SH-SY5Y (cell line): ENCODE data around the gene PFDN5.

Source experiments
- GATA2 ChIP-seq: IDR thresholded peaks from 2 replicates; pipeline ENCODE4 v1.6.1; 2011; ENCODE audit warnings: mild to moderate bottlenecking, low read depth, low read length
- GATA3 ChIP-seq: IDR thresholded peaks from 2 replicates; pipeline ENCODE4 v1.6.1; 2011; ENCODE audit warnings: low read depth, mild to moderate bottlenecking, low read length, moderate library complexity

The PFDN5 gene

DNA sequence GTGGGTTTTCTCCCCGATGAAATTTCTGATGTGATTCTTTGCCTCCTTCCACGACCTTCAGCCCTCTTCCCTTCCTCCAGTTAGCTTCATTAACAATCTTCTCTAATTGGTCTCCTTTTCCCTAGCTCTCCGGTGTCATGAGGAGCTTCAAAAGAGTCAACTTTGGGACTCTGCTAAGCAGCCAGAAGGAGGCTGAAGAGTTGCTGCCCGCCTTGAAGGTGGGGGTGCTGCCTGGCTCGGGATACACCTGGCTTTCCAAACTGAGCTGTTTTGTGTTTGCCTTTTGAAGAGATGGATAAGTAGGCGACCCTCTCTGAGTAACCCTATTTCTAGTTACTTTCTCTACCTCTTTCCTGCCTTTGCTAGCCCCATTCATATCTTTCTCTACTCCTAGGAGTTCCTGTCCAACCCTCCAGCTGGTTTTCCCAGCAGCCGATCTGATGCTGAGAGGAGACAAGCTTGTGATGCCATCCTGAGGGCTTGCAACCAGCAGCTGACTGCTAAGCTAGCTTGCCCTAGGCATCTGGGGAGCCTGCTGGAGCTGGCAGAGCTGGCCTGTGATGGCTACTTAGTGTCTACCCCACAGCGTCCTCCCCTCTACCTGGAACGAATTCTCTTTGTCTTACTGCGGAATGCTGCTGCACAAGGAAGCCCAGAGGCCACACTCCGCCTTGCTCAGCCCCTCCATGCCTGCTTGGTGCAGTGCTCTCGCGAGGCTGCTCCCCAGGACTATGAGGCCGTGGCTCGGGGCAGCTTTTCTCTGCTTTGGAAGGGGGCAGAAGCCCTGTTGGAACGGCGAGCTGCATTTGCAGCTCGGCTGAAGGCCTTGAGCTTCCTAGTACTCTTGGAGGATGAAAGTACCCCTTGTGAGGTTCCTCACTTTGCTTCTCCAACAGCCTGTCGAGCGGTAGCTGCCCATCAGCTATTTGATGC is 26.4 kb upstream of the PFDN5 start:
- TF ChIP-seq GATA3, result no peak

DNA sequence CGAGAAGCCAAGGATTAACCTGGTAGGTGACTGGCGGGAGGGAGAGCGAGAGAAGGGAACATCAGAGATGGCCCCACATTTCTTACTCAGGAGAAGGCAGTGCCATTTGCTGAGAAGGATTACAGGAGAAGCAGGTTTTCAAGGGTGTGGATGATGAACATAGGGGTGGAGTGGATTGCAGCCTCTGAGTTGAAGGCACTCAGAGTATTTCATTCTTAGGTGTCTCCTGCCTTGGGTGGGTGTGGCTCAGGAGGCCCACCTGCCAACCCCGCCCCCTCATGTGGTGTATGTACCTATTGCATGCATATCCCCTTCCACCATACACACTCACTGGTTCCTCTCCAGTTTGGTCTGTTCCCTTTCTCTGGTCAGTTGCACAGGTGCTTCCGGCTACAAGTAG is 20.9 kb upstream of the PFDN5 start:
- TF ChIP-seq GATA2 (no peak), GATA3 (no peak)

DNA sequence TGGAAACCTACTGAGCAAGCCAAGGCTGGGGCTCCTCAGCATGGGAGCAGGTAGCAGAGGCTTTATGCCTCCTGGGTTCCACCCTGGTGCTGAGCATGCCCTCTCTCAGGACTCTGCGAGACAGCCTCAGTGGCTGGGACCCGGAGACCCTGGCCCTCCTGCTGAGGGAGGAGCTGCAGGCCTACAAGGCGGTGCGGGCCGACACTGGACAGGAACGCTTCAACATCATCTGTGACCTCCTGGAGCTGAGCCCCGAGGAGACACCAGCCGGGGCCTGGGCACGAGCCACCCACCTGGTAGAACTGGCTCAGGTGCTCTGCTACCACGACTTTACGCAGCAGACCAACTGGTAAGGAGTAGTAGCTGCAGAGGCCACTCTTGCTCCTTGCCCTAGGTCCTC is 18.8 kb upstream of the PFDN5 start:
- no peak for TF ChIP-seq GATA3
- no peak for TF ChIP-seq GATA2

DNA sequence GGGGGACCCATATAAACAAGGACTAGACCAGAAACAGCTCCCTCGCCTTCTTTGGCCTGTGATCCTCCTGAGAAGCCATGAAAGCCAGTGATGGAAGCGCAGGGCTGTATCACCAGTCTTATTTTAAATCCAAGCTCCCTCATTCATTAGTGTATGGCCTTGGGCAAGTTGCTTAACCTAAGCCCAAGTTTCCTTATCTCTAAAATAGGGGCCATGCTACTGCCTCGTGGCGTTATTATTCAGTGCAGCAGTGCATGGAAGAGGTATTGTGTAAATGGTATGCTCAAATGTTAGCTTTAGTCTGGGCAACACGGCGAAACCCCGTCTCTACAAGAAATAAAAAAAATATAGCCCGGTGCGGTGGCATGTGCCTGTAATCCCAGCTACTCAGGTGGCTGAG is 17.4 kb upstream of the PFDN5 start:
- no peak for TF ChIP-seq GATA3
- TF ChIP-seq GATA2, result no peak

DNA sequence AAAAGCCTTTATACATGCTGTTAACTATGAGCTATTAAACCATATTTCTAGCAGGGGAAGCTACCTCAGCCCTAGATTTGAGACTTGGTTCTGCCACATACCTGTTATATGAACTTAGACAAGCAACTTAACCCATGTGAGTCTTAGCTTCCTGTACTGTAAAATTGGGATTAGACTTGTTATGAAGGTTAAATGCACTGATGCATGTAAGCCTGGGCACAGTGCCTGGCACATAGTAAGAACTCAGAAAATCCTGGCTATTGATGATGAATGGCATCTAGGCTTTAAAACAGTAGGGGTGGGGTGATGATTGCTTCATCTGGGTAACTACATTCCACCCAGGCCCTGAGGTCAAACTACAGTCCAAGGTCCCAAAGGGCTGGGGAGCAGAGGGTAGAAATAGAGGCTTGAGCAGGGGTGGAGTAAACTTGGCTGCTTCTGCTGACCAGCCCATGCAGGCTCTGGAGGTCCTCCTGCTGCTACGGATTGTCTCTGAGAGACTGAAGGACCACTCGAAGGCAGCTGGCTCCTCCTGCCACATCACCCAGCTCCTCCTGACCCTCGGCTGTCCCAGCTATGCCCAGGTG is 16.0 kb upstream of the PFDN5 start:
- TF ChIP-seq GATA3, result no peak
- TF ChIP-seq GATA2, result no peak

DNA sequence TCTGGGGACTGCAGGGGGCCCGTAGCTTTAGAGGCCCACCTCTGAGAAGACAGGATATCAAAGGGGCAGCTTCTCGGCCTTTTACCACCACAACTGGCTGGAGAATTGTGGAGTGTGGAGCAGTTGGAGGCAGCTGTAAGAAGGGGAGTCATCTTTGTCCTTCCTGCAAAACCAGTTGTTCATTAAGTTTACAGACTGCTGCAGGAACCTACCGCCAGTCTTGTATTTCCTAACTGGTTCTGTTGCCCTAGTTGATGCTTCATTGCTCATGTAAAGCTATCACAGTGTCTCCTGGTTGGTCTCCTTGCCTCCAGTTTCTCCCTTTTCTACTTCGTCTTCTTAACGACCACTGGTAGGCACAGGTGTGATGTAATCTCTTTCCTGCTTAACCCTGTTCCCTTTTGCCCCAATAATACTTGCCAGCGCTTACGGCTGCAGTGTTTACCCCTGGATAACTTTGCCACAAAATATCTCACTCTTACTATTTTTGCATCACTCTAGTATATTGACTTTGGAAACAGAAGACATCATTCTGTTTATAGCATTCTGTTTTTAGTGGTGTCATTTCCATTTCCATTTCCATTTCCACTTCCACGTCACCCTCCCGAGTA is 15.3 kb upstream of the PFDN5 start:
- TF ChIP-seq GATA3, result no peak
- TF ChIP-seq GATA2, result no peak

DNA sequence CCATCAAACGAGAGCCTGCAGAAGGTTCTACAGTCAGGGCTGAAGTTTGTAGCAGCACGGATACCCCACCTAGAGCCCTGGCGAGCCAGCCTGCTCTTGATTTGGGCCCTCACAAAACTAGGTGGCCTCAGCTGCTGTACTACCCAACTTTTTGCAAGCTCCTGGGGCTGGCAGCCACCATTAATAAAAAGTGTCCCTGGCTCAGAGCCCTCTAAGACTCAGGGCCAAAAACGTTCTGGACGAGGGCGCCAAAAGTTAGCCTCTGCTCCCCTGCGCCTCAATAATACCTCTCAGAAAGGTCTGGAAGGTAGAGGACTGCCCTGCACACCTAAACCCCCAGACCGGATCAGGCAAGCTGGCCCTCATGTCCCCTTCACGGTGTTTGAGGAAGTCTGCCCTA is 8.9 kb upstream of the PFDN5 start:
- TF ChIP-seq GATA3 (no peak), GATA2 (no peak)

DNA sequence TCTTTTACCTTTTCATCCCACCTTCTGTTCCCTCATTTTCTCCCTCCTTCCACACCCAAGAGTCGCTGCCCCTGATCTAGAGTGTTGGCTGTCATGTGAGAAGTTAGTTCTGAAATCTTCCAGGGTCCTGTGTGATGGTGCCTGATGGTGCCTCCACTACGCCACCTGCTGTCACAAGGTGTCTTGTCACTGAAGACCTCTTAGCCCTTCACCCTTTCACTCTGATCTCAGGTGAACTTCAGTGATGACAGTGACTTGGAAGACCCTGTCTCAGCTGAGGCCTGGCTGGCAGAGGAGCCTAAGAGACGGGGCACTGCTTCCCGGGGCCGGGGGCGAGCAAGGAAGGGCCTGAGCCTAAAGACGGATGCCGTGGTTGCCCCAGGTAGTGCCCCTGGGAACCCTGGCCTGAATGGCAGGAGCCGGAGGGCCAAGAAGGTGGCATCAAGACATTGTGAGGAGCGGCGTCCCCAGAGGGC is 7.6 kb upstream of the PFDN5 start:
- TF ChIP-seq GATA3 (no peak), GATA2 (no peak)

DNA sequence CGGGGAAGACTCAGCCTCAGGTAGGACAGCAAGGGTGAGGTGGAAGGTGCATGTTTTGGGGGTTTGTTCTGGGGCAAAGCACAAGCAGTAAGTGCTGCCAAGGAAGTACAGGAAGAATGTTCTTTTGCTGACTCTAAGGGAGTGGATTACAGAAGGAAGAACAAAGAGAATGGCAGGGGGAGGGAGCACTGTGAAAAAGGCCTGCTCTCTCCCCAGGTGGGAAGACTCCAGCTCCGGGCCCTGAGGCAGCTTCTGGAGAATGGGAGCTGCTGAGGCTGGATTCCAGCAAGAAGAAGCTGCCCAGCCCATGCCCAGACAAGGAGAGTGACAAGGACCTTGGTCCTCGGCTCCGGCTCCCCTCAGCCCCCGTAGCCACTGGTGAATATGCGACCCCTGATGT is 7.0 kb upstream of the PFDN5 start:
- TF ChIP-seq GATA3 (no peak), GATA2 (no peak)

DNA sequence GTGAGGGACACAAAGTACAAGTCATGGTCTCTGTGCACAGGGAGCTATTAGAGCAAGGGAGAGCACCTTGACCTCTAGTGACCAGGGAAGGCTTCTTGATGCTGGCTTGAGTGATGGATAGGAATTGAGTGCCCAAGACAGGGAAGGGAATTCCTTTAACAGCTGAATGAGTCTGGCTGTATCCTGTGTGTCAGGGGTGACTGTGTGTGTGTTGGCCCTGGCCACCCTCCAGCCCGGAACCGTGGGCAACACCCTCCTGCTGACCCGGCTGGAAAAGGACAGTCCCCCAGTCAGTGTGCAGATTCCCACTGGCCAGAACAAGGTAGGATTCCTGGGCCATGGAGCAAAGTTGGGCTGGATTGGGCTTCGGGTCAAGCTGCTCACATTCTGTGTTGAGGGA is 5.5 kb upstream of the PFDN5 start:
- TF ChIP-seq GATA3 (no peak), GATA2 (no peak)

DNA sequence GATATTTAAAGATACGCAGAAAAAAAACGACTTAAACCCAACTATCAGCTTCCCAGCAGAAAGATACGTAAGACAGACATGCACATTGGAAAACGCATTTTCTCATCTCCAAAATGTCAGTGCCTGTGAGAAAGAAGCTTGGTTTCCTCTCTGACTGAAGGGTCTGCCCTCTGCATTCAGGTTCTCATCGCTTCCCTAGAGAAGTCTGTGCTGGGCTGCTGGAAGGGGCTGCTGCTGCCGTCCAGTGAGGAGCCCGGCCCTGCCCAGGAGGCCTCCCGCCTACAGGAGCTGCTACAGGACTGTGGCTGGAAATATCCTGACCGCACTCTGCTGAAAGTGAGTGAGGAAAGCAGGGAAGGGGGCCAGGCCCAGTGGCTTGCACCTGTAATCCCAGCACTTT is 4.7 kb upstream of the PFDN5 start:
- TF ChIP-seq GATA3, result no peak
- TF ChIP-seq GATA2, result no peak

DNA sequence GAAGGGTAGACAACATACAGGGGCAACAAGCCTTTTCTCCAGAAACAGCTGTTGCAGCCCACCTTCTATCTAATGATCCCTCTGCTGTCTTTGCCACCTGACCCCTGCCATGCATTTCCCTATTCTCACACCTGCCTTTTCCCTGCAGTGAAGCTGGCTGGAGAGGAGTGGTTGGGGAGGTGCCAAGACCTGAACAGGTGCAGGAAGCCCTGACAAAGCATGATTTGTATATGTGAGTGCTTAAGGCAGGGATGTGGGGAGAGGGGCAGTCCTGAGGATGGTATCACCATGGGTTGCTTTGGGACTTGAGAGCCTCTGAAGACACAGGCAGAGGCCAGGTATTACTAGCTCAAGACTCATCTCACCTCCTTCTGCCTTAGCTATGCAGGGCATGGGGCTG is 2.9 kb upstream of the PFDN5 start:
- TF ChIP-seq GATA3 (no peak), GATA2 (no peak)

DNA sequence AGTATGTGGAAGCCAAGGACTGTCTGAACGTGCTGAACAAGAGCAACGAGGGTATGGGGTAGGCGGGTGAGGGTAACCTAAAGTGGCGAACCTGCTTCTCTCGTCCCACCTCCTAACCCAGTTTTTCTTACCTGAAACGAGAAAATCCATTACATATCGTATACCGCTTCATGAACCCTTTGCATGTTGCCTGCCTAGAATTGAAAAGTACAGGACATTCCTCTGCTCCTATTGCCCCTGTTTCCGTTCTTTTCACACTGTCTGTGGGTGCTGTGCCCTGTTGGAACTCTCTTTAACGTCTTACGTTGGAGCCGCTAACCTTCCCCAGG is 513 bp downstream of the PFDN5 start:
- TF ChIP-seq GATA3 (no peak), GATA2 (no peak)

DNA sequence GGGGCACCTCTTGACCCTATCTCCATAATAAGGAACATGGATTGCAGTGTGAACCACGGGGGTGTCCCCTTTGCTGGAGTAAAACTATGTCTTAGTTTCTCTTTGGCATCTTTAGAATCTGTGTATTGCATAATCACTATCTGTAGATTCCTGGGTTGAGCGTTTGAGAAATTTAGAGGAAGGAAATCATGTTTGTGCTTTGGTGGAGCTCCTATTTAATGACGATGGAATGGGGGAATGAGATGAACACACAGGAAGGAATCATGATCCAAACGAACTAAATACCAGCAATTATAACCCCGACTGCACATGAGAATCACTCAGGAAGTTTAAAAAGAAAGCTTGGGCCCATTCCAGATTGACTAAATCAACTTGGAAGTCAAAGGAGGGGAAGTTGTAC is 2.8 kb downstream of the PFDN5 start:
- TF ChIP-seq GATA2 (no peak), GATA3 (no peak)

DNA sequence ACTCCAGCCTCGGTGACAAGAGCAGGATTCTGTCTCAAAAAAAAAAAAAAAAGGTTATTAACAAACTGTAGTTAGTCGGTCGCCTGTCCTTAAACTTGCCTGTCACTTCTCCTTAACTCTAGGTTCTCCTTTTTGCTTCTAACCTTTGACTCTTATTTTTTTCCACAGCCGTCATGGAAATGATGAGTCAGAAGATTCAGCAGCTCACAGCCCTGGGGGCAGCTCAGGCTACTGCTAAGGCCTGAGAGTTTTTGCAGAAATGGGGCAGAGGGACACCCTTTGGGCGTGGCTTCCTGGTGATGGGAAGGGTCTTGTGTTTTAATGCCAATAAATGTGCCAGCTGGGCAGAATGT is 3.7 kb downstream of the PFDN5 start:
- TF ChIP-seq GATA2, result no peak
- TF ChIP-seq GATA3, result no peak
